ENCODE data around the gene SLC32A1. TPM values are rescaled to one million over a fixed set of nuclear protein-coding genes. Genes with fewer than 3 reads are reported as not detected.
A peak's percentile ranks its signal among the peaks of the same experiment; 100 is the strongest.

Gene SLC32A1
- total RNA-seq, 2 experiments from 2014 or later, result not detected

DNA sequence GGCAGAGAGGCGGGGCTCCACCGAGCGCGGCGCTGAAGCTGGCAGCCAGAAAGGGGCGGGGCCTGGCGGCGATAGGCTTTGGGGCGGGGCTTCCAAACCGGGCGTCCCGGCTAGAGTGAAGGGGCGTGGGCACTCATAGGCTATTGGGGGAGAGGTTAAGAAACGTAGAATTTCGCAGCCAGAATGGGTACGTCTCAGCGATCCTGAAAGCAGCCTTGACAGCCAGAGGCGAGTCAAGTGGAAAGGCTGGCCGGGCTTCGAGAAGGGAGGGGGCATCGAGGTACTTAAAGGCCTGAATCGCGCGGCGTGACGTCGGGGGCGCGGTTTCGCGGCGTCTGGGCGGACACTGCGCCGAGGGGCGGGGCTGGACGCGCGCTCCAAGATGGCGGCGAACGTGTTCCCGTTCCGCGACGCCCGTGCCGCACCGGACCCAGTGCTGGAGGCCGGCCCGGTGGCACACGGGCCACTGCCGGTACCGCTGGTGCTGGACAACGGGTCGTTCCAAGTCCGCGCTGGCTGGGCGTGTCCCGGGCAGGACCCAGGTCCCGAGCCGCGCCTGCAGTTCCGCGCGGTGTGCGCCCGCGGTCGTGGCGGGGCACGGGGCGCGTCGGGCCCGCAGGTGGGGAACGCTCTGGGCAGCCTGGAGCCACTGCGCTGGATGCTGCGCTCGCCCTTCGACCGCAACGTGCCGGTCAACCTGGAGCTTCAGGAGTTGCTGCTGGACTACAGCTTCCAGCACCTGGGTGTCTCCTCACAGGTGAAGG, 24.0 kb downstream of the SLC32A1 start, which contains the start of gene ACTR5:
Gene ACTR5, plus strand, starts transcription at position 364 of the 764 bp plus-strand sequence. Its CDS starts 19 bp downstream, at position 383.
- CTCF ChIA-PET, result interaction anchor here (0.8 to 3.5 kb wide), 8 partner anchors 17 to 214 kb away, joined by 3 to 15 read pairs (median 6); partner anchors contain the start of gene DHX35
- Mint-ChIP-seq H3K4me1 (peaks cover 26% of the 10 kb centered on the region), H3K4me3 (peak within 1 kb of the TSS; percentile 91), H3K9me3 (ENCODE audit: low read depth) (no peaks in the 10 kb centered on the region), H3K27me3 (peaks cover 7% of the 10 kb centered on the region), H3K27ac (peak within 1 kb of the TSS; percentile 93), H3K36me3 (no peaks in the 10 kb centered on the region)
- DNase-seq (peak; percentile 97), ATAC-seq (peak; percentile 91)

DNA sequence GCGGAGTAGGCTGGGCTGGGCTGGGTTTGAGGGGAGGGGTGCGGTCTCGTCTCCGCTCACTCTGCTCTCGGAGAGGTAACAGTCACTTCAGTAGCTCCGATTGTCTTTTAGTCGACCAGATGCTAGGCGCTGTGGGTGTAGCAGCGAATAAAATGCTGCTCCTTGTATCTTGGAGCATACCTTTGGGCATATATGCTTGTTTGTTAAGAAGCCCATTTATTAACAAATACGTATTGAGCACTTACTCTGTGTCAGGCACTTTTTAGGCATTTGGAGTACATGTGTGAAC, 24.5 kb downstream of the SLC32A1 start:
- H3K27me3 Mint-ChIP-seq, result peaks cover 2% of the 10 kb centered on the region
- CTCF ChIA-PET, result interaction anchor here (0.8 to 3.5 kb wide), 9 partner anchors 12 to 144 kb away, joined by 3 to 15 read pairs (median 5); no protein-coding TSS in a partner anchor
- H3K4me1 Mint-ChIP-seq, result peaks cover 26% of the 10 kb centered on the region
- DNase-seq (peak; percentile 78), ATAC-seq (peak; percentile 32)
- no peaks in the 10 kb centered on the region for H3K9me3 Mint-ChIP-seq (ENCODE audit: low read depth)
- peak overlapping the region; percentile 82 for H3K27ac Mint-ChIP-seq
- no peaks in the 10 kb centered on the region for H3K36me3 Mint-ChIP-seq
- H3K4me3 Mint-ChIP-seq, result peak overlapping the region; percentile 91

DNA sequence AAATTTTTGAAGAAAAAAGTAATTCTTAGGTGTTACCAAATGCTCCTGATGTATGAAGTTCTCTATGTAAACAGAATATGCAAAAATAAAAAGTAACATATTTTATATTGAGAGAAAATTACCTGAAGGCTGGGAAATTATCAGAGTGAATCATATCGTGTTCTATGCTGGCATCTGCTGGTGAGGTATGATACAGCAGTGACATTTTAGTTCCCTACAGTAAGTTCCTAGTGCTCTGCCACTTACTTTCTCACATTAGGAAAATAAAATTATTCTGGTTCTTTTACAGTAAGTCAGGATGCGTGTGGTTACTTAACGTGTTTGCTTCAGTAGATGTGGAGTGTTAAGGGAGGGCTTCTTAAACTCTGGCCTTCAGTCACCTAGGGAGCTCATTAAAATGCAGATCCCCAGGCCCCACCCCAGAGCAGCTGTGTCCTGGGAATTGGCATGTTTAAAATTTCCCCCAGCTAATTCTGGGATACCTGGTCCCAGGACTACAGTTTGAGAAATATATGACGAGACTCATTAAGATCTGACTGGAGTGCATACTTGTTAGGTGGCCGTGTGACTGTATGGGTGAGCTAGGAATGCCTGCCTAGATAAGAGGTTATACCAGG, 27.2 kb downstream of the SLC32A1 start:
- ATAC-seq, result no peak
- no peaks in the 10 kb centered on the region for H3K27me3 Mint-ChIP-seq
- peaks cover 24% of the 10 kb centered on the region for H3K4me1 Mint-ChIP-seq
- no peaks in the 10 kb centered on the region for H3K9me3 Mint-ChIP-seq (ENCODE audit: low read depth)
- DNase-seq, result no peak
- H3K27ac Mint-ChIP-seq, result no peak overlapping the region
- no peak overlapping the region for H3K4me3 Mint-ChIP-seq
- CTCF ChIA-PET, result interaction anchor here (1.0 to 5.3 kb wide), 17 partner anchors 8 to 280 kb away, joined by 3 to 54 read pairs (median 5); no protein-coding TSS in a partner anchor
- peaks cover 6% of the 10 kb centered on the region for H3K36me3 Mint-ChIP-seq

DNA sequence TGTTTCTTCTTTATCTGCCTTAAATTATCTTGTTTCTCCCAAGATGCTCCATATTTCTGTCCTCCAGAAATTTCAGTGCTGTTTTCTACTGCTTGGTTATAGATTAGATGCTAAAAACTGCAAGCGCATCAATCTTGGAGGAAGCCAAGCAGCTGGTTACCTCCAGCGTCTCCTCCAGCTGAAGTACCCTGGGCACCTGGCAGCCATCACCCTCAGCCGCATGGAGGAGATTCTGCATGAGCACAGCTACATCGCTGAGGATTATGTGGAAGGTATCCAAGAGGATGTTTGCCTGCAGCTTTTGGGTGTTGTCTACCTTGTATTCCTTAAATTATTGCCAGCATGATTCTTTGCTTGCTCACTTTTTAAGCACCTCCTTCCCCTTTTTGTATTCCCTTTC, 27.7 kb downstream of the SLC32A1 start:
- Mint-ChIP-seq H3K4me1 (peaks cover 24% of the 10 kb centered on the region), H3K9me3 (ENCODE audit: low read depth) (no peaks in the 10 kb centered on the region), H3K4me3 (no peak overlapping the region), H3K27ac (no peak overlapping the region), H3K36me3 (peaks cover 7% of the 10 kb centered on the region), H3K27me3 (no peaks in the 10 kb centered on the region)
- DNase-seq (no peak), ATAC-seq (no peak)
- CTCF ChIA-PET, result interaction anchor here (0.7 to 5.3 kb wide), 17 partner anchors 9 to 280 kb away, joined by 3 to 54 read pairs (median 5); no protein-coding TSS in a partner anchor

DNA sequence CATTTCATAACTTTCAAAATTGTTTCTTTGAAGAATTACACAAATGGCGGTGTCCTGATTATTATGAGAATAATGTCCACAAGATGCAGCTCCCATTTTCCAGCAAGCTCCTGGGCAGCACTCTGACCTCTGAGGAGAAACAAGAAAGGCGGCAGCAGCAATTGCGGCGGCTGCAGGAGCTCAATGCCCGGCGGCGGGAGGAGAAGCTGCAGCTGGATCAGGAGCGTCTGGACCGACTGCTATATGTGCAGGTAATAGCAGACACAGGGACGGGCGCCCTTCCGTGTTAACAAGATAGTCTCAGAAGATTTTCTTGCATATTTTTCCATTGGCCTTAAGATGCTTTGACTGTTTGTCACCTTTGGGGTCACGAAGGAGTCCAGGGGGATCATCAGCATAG, 30.6 kb downstream of the SLC32A1 start:
- no peaks in the 10 kb centered on the region for H3K9me3 Mint-ChIP-seq (ENCODE audit: low read depth)
- peaks cover 6% of the 10 kb centered on the region for H3K4me1 Mint-ChIP-seq
- peaks cover 11% of the 10 kb centered on the region for H3K36me3 Mint-ChIP-seq
- H3K27me3 Mint-ChIP-seq, result no peaks in the 10 kb centered on the region
- H3K27ac Mint-ChIP-seq, result no peak overlapping the region
- CTCF ChIA-PET, result interaction anchor here (0.8 to 1.0 kb wide), 2 partner anchors 35 to 119 kb away, joined by 3 to 4 read pairs; no protein-coding TSS in a partner anchor
- H3K4me3 Mint-ChIP-seq, result no peak overlapping the region
- DNase-seq (no peak), ATAC-seq (no peak)

DNA sequence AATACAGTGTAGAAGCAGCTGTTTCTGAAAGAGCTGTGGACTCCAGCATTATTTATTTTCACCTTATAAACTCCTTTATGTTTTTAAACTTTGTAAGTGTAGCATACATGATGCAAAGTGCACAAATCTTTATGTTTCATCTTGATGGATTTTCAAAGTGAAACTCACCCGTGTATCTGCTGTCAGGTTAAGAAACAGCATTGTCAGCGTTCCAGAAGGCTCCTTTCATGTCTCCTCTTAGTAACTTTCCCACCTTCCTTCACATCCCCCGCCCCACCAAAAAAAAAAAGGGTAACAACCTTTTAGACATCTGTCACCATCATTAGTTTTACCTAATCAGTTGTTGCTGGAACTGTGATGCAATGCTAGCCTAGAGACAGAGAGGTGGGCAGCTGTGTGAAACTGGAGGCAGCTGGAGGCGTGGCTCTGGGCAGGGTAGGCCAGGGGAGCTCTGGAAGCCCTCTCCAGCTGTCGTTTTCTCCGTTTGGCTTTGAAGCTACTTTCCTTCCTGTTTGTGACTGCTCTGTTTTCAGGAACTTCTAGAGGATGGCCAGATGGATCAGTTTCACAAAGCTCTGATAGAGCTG, 31.1 kb downstream of the SLC32A1 start:
- H3K27ac Mint-ChIP-seq, result no peak overlapping the region
- H3K27me3 Mint-ChIP-seq, result no peaks in the 10 kb centered on the region
- H3K4me1 Mint-ChIP-seq, result peaks cover 2% of the 10 kb centered on the region
- H3K4me3 Mint-ChIP-seq, result no peak overlapping the region
- DNase-seq, result no peak
- ATAC-seq, result no peak
- H3K9me3 Mint-ChIP-seq (ENCODE audit: low read depth), result no peaks in the 10 kb centered on the region
- CTCF ChIA-PET, result interaction anchor here (0.8 to 1.0 kb wide), 2 partner anchors 34 to 120 kb away, joined by 3 to 4 read pairs; no protein-coding TSS in a partner anchor
- peaks cover 11% of the 10 kb centered on the region for H3K36me3 Mint-ChIP-seq

DNA sequence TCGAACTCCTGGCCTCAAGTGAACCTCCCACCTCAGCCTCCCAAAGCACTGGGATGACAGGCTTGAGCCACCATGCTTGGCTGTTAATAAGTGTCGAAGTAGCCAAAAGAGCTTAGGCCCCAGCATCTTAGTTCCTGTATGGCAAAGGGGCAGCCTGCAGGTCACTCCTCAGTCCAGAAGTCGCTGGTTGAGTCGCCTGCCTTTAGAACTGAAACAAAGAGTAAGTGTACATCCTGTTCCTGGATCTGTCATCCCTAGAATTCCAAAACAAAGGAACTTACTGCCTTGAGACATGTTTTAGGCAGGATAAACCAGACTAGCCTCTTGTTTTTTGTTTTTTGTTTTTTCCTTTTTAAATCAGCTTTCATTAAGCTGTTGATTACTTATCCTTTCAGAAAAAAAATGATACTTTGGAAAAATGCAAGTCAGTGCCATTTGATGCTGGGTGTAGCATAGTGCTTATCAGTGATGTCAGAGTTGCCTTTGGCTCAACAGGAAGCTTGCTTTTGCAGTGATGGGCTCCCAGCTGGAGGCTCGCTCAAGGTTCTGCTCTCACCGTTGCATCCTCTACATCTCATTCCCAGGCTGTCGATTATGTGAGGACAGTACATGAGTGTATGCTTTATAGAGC, 33.0 kb downstream of the SLC32A1 start:
- CTCF ChIA-PET, result interaction anchor here (1.2 kb wide), 1 partner anchor 33 kb away, joined by 5 read pairs; no protein-coding TSS in a partner anchor
- no peaks in the 10 kb centered on the region for H3K9me3 Mint-ChIP-seq (ENCODE audit: low read depth)
- no peak for ATAC-seq
- no peaks in the 10 kb centered on the region for H3K27me3 Mint-ChIP-seq
- H3K36me3 Mint-ChIP-seq, result peaks cover 17% of the 10 kb centered on the region
- no peaks in the 10 kb centered on the region for H3K4me1 Mint-ChIP-seq
- DNase-seq, result no peak
- H3K4me3 Mint-ChIP-seq, result no peak overlapping the region
- H3K27ac Mint-ChIP-seq, result no peak overlapping the region

DNA sequence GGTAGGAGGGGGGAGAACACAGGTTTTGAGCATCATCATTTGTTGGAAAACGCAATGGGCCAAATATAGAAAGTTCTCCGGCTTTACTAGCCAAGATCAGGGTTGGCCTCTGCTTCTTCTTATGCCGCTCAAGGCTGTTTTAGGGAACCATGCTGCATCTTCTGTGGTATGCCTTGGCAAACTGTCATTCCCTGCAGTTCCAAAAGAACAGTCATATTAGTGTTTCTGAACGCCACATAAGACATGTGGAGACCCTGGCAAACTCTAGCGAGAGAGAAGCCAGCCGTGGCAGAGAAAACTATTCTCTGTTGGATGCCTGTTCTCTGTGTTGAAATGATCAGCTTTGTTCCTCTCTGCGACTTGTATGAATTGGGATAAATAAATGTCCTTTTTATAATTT, 34.8 kb downstream of the SLC32A1 start:
- peaks cover 6% of the 10 kb centered on the region for H3K4me1 Mint-ChIP-seq
- H3K36me3 Mint-ChIP-seq, result peaks cover 19% of the 10 kb centered on the region
- H3K9me3 Mint-ChIP-seq (ENCODE audit: low read depth), result no peaks in the 10 kb centered on the region
- no peak overlapping the region for H3K27ac Mint-ChIP-seq
- ATAC-seq (no peak), DNase-seq (no peak)
- CTCF ChIA-PET, result no interaction called here
- no peak overlapping the region for H3K4me3 Mint-ChIP-seq
- H3K27me3 Mint-ChIP-seq, result no peaks in the 10 kb centered on the region

DNA sequence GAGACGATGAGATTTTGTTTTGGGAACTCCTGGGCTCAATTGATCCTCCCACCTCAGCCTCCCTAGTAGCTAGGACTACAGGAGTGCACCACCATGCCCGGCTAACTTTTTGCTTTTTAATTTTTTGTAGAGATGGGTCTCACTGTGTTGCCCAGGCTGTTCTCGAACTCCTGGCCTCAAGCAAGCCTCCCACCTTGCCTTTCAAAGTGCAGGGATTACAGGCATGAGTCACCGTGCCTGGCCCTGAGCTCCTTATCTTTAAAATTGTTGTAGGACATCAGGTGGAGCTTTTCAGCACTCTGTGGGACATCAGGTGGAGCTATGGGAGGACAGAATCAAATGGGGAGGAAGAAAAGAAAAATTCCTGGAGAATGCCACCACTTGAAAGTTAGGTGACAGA, 36.7 kb downstream of the SLC32A1 start:
- no peaks in the 10 kb centered on the region for H3K9me3 Mint-ChIP-seq (ENCODE audit: low read depth)
- H3K27me3 Mint-ChIP-seq, result no peaks in the 10 kb centered on the region
- peaks cover 19% of the 10 kb centered on the region for H3K36me3 Mint-ChIP-seq
- no peak for ATAC-seq
- H3K4me1 Mint-ChIP-seq, result peaks cover 9% of the 10 kb centered on the region
- no peak for DNase-seq
- H3K27ac Mint-ChIP-seq, result no peak overlapping the region
- no peak overlapping the region for H3K4me3 Mint-ChIP-seq
- CTCF ChIA-PET, result interaction anchor here (0.9 to 1.1 kb wide), 4 partner anchors 9 to 132 kb away, joined by 3 to 5 read pairs (median 3); no protein-coding TSS in a partner anchor

DNA sequence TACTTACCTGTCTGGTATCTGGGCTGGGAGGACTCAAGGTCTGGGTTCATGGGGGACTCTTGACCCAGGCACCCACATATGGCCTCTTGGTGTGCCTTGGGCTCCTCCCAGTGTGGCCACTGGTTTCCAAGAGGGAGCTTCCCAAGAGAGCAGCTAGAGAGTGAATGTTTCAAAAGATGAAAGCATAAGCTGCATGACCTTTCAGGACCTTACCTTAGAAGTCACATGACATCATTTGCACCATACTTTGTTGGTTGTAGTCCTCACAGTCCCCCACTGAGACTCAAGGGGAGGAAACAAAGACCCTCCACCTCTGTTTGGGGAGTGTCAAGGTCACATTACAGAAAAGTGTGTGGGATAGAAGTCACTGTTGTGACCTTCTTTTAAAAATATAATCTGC, 37.9 kb downstream of the SLC32A1 start:
- H3K4me1 Mint-ChIP-seq, result peaks cover 9% of the 10 kb centered on the region
- H3K27ac Mint-ChIP-seq, result no peak overlapping the region
- H3K27me3 Mint-ChIP-seq, result no peaks in the 10 kb centered on the region
- DNase-seq, result no peak
- peaks cover 21% of the 10 kb centered on the region for H3K36me3 Mint-ChIP-seq
- no peaks in the 10 kb centered on the region for H3K9me3 Mint-ChIP-seq (ENCODE audit: low read depth)
- ATAC-seq, result no peak
- CTCF ChIA-PET, result interaction anchor here (1.6 kb wide), 1 partner anchor 103 kb away, joined by 5 read pairs; no protein-coding TSS in a partner anchor
- no peak overlapping the region for H3K4me3 Mint-ChIP-seq

DNA sequence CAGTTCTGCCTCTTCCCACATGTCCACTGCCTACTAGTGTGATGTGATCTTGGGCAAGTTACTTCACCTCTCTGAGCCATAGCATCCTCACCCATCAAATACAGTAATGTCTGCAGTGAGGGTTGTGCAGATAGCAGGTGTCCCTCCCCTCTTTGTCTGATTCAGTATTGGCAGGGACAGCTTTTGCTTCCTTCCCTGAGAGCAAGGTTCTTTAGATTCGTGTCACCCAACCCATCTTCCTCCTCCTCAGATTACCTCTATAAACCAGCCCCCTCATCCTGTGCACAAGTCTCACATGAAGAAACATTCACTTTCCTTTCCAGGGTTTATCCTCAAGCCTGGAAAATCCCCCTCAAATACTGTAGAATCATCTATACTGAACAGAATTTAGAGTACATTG, 39.3 kb downstream of the SLC32A1 start:
- Mint-ChIP-seq H3K27me3 (no peaks in the 10 kb centered on the region), H3K9me3 (ENCODE audit: low read depth) (no peaks in the 10 kb centered on the region), H3K27ac (no peak overlapping the region), H3K36me3 (peaks cover 17% of the 10 kb centered on the region), H3K4me3 (no peak overlapping the region), H3K4me1 (peaks cover 9% of the 10 kb centered on the region)
- CTCF ChIA-PET, result interaction anchor here (0.8 to 2.5 kb wide), 4 partner anchors 11 to 105 kb away, joined by 3 to 7 read pairs (median 4); no protein-coding TSS in a partner anchor
- DNase-seq (no peak), ATAC-seq (no peak)

DNA sequence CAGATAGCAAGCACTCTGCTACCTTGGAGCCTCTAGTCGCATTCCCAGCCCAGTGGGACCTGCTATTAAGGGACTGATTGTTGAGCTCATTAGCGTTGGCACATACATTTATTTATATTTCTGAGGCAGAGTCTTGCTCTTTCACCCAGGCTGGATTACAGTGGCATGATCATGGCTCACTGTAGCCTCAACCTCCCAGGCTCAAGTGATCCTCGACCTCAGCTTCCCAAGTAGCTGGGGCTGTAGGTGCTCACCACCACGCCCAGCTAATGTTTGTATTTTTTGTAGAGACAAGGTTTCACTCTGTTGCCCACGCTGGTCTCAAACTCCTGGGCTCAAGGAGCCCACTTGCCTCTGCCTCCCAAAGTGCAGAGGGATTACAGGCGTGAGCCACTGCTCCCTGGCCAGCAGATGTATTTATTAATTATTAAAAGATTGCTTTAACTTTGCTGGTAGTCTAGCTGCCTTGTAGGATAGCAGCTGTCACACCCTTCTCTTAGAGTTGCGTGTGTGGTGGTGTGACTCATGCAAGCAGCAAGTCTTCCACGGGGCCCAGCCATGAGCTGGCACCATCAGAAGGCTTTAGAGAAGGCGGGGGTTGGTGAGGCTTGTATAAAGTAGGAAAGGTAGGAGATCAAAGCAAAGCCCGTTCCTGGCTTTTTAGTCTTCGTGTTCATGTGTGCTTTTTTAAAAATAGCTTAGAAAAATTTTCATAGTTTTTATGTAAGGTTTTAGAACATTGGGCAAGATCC, 40.5 kb downstream of the SLC32A1 start:
- no peaks in the 10 kb centered on the region for H3K27me3 Mint-ChIP-seq
- DNase-seq, result no peak
- H3K9me3 Mint-ChIP-seq (ENCODE audit: low read depth), result no peaks in the 10 kb centered on the region
- ATAC-seq, result peak; percentile 69
- H3K4me3 Mint-ChIP-seq, result no peak overlapping the region
- H3K27ac Mint-ChIP-seq, result no peak overlapping the region
- peaks cover 18% of the 10 kb centered on the region for H3K36me3 Mint-ChIP-seq
- CTCF ChIA-PET, result interaction anchor here (1.6 to 3.4 kb wide), 3 partner anchors 12 to 34 kb away, joined by 3 to 20 read pairs (median 7); no protein-coding TSS in a partner anchor
- H3K4me1 Mint-ChIP-seq, result peaks cover 9% of the 10 kb centered on the region
